Fibroblast of lung (primary cell): Measurements from ENCODE around the gene TAS2R60.

Experiments
- CTCF ChIP-seq, 2 donors: IDR thresholded peaks in 1 of 2; conservative IDR thresholded peaks in 1 of 2; 1 replicate in 1 of 2; 2 replicates in 1 of 2; pipeline ENCODE4 v1.5.1; 2011 to 2012; ENCODE audit warnings: low read length in 2 of 2, control low read depth in 1 of 2, inconsistent platforms in 1 of 2, low read depth in 1 of 2, mild to moderate bottlenecking in 1 of 2
- EZH2 ChIP-seq: IDR thresholded peaks from 2 replicates; pipeline ENCODE4 v1.5.1; 2012; ENCODE audit warnings: low read length, control low read depth, mild to moderate bottlenecking; ENCODE audit errors: missing control alignments

GRCh38 chr7:143433759-143434158 lies 9.5 kb upstream of the TAS2R60 start:
- TF ChIP-seq EZH2 (no peak), CTCF (conservative IDR thresholded peaks at IDR 0.05 in 1 of 2, IDR thresholded peaks at IDR 0.05 in 1 of 2; ENCODE audit: low read depth in 1 of 2, low read length in 2 of 2) (no peak)
